HepG2 (cell line): ENCODE measurements around the gene RNF10. TPM values are rescaled to one million over a fixed set of nuclear protein-coding genes. Genes with fewer than 3 reads are reported as not detected.
A peak's percentile ranks its signal among the peaks of the same experiment; 100 is the strongest.

Experiments
- BCL6 ChIP-seq: IDR thresholded peaks from 2 replicates; pipeline ENCODE4 v1.6.1; 2016; ENCODE audit warnings: missing genetic modification reagents, missing compliant biosample characterization
- CBFB ChIP-seq: sonication (generic); formaldehyde crosslinking; IDR thresholded peaks from 2 replicates; pipeline ENCODE4 v1.4.0; 2020; ENCODE audit warnings: missing genetic modification reagents
- JDP2 ChIP-seq: sonication (generic); formaldehyde crosslinking; IDR thresholded peaks from 2 replicates; pipeline ENCODE4 v1.8.1; 2022; ENCODE audit warnings: missing genetic modification reagents, borderline replicate concordance
- KDM5A ChIP-seq: fragments of 200-600 bp; sonication (generic); IDR thresholded peaks from 2 replicates; pipeline ENCODE4 v1.7.0; 2018; ENCODE audit warnings: antibody characterized with exemption, mild to moderate bottlenecking, low read length, borderline replicate concordance
- MBNL3 ChIP-seq: fragments of 250-450 bp; sonication (Bioruptor Pico); conservative IDR thresholded peaks from 2 replicates; pipeline ENCODE4 v1.8.0; 2022; ENCODE audit warnings: mild to moderate bottlenecking, inconsistent platforms
- MEIS2 ChIP-seq: sonication (generic); formaldehyde crosslinking; IDR thresholded peaks from 2 replicates; pipeline ENCODE4 v1.9.0; 2021; ENCODE audit warnings: mild to moderate bottlenecking, missing genetic modification reagents
- NCOA2 ChIP-seq: sonication (generic); formaldehyde crosslinking; IDR thresholded peaks from 2 replicates; pipeline ENCODE4 v1.8.0; 2022; ENCODE audit warnings: inconsistent platforms
- NFRKB ChIP-seq: fragments of 450-650 bp; IDR thresholded peaks from 2 replicates; pipeline ENCODE4 v1.6.1; 2017
- PHF8 ChIP-seq: sonication (generic); formaldehyde crosslinking; IDR thresholded peaks from 2 replicates; pipeline ENCODE4 v1.5.0; 2020; ENCODE audit warnings: missing genetic modification reagents
- ZEB1 ChIP-seq: IDR thresholded peaks from 2 replicates; pipeline ENCODE4 v1.6.1; 2012; ENCODE audit warnings: mild to moderate bottlenecking, low read depth, inconsistent platforms; ENCODE audit not compliant: insufficient replicate concordance
- ZNF260 ChIP-seq: sonication (generic); formaldehyde crosslinking; IDR thresholded peaks from 2 replicates; pipeline ENCODE4 v1.4.0; 2020; ENCODE audit warnings: missing genetic modification reagents, low read depth, mild to moderate bottlenecking, borderline replicate concordance
- ZNF350 ChIP-seq: sonication (generic); formaldehyde crosslinking; IDR thresholded peaks from 2 replicates; pipeline ENCODE4 v1.4.0; 2020; ENCODE audit warnings: mild to moderate bottlenecking, low read depth, missing genetic modification reagents, borderline replicate concordance
- ZNF607 ChIP-seq: sonication (generic); formaldehyde crosslinking; IDR thresholded peaks from 2 replicates; pipeline ENCODE4 v1.5.1; 2020; ENCODE audit warnings: missing genetic modification reagents, mild to moderate bottlenecking, borderline replicate concordance
- ZNF777 ChIP-seq: sonication (generic); formaldehyde crosslinking; IDR thresholded peaks from 2 replicates; pipeline ENCODE4 v1.4.0; 2020; ENCODE audit warnings: missing genetic modification reagents
- ZNF850 ChIP-seq: sonication (generic); formaldehyde crosslinking; conservative IDR thresholded peaks from 2 replicates; pipeline ENCODE4 v1.9.0; 2021; ENCODE audit warnings: mild to moderate bottlenecking, missing genetic modification reagents
- ZNF883 ChIP-seq: sonication (generic); formaldehyde crosslinking; IDR thresholded peaks from 2 replicates; pipeline ENCODE4 v1.5.1; 2020; ENCODE audit warnings: mild to moderate bottlenecking, missing genetic modification reagents; ENCODE audit errors: not compliant biosample characterization
- ZSCAN21 ChIP-seq: sonication (generic); formaldehyde crosslinking; IDR thresholded peaks from 2 replicates; pipeline ENCODE4 v1.8.0; 2022; ENCODE audit warnings: mild to moderate bottlenecking, missing genetic modification reagents, moderate library complexity, borderline replicate concordance
- polyA plus RNA-seq, 8 experiments: library from polyadenylated mRNA; depleted of rRNA in 3 of 8; stranded (reverse) in 7 of 8; unstranded in 1 of 8; fragments of >200 nt; fragmentation: Illumina TruSeq in 4 of 8; extraction: Trizol in 4 of 8; gene quantifications; 2 replicates each; pipeline versions ENCODE4 v1.2.1 to v1.2.3, GENCODE V29; 2011 to 2016; ENCODE audit warnings: low read depth in 4 of 8, missing spikeins in 1 of 8, mixed read lengths in 1 of 8; ENCODE audit not compliant: insufficient read depth in 1 of 8
- total RNA-seq, 5 experiments: library from RNA; depleted of rRNA; stranded (reverse); fragments of >200 nt; fragmentation: Illumina TruSeq; extraction: Trizol; gene quantifications; 2 replicates each; pipeline ENCODE4 v1.2.3, GENCODE V29; 2016; ENCODE audit warnings: low read depth in 1 of 5
- TF ChIP-seq, protein P1 (sequence below): IDR thresholded peaks from 2 replicates; pipeline ENCODE4 v1.6.1; 2016; ENCODE audit warnings: low read depth
- TF ChIP-seq, protein P2 (sequence below): IDR thresholded peaks from 2 replicates; pipeline ENCODE4 v1.6.1; 2012; ENCODE audit warnings: low read depth, low read length, improper control_type of control experiment
- TF ChIP-seq, protein P3 (sequence below): IDR thresholded peaks from 2 replicates; pipeline ENCODE4 v1.6.1; 2016; ENCODE audit warnings: mild to moderate bottlenecking
- TF ChIP-seq, protein P4 (sequence below): sonication (generic); formaldehyde crosslinking; IDR thresholded peaks from 2 replicates; pipeline ENCODE4 v1.5.0; 2020; ENCODE audit warnings: missing genetic modification reagents
- TF ChIP-seq, protein P5 (sequence below): sonication (generic); formaldehyde crosslinking; IDR thresholded peaks from 2 replicates; pipeline ENCODE4 v1.8.1; 2022; ENCODE audit warnings: low read depth, mild to moderate bottlenecking, missing genetic modification reagents

RNF10 gene
- total and polyA plus RNA-seq, 2 of the 13 experiments (the other 11 are each of a cell fraction or from before 2014, with no cell fraction given), result 62.5 to 88.0 TPM

DNA sequence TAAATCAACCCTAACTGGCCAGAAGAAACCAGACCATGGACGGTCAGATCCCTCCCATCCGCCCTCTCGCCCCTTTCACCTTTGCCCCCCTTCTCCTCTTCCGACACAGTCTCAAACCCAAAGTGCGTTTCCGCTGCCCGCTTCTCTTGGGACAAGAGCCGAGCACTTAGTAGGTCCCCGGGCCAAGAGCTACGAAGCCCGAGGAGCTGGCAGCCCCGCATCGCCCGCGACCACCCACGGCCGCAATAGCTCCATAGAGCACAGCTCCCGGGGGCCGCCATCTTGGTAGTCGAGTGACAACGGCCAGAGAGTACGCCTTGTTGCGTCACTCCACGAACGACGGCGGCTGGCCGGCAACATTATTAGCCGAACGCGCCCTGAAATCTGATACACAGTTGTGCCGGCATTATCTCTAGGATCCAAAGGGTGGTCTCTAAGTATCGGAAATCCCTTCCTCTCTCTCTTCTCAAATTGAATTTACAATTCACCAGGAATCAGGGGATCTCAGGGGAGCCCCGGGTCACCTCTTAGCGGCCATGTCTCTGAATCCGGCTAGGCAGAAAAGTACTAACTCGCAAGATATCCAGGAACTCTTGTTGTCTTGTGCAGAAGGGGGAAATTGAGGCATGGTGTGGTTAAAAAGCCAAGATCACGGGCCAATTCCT, 5.2 kb upstream of the RNF10 start, which contains the start of gene COQ5 (continued):
- TF ChIP-seq ZNF850 (0 out of 2 replicates have a peak, but pooled peaks have one; percentile 53), JDP2 (CRISPR knock-in tag) (no peak), ZNF777 (peak; percentile 69), ZEB1 (no peak), ZNF350 (peak; percentile 91), KDM5A (peak; percentile 90), CBFB (CRISPR knock-in tag) (no peak; the same call in 1 of the 2 replicates), PHF8 (peak; percentile 94), MEIS2 (peak; percentile 72; the same call in 1 of the 2 replicates), ZNF260 (CRISPR knock-in tag) (no peak), MBNL3 (CRISPR knock-in tag) (no peak), ZNF883 (CRISPR knock-in tag) (no peak), ZSCAN21 (CRISPR knock-in tag) (peak; percentile 84), NFRKB (peak; percentile 87), BCL6 (peak; percentile 66), NCOA2 (CRISPR knock-in tag) (peak; percentile 35; the same call in 1 of the 2 replicates), ZNF607 (CRISPR knock-in tag) (peak; percentile 35; the same call in 1 of the 2 replicates)
- TF ChIP-seq, protein P1, sequence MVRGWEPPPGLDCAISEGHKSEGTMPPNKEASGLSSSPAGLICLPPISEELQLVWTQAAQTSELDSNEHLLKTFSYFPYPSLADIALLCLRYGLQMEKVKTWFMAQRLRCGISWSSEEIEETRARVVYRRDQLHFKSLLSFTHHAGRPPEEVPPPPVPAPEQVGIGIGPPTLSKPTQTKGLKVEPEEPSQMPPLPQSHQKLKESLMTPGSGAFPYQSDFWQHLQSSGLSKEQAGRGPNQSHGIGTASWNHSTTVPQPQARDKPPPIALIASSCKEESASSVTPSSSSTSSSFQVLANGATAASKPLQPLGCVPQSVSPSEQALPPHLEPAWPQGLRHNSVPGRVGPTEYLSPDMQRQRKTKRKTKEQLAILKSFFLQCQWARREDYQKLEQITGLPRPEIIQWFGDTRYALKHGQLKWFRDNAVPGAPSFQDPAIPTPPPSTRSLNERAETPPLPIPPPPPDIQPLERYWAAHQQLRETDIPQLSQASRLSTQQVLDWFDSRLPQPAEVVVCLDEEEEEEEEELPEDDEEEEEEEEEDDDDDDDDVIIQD (CRISPR knock-in tag), result peak; percentile 35; the same call in 1 of the 2 replicates
- TF ChIP-seq, protein P2, sequence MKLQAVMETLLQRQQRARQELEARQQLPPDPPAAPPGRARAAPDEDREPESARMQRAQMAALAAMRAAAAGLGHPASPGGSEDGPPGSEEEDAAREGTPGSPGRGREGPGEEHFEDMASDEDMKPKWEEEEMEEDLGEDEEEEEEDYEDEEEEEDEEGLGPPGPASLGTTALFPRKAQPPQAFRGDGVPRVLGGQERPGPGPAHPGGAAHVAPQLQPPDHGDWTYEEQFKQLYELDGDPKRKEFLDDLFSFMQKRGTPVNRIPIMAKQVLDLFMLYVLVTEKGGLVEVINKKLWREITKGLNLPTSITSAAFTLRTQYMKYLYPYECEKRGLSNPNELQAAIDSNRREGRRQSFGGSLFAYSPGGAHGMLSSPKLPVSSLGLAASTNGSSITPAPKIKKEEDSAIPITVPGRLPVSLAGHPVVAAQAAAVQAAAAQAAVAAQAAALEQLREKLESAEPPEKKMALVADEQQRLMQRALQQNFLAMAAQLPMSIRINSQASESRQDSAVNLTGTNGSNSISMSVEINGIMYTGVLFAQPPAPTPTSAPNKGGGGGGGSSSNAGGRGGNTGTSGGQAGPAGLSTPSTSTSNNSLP, result no peak
- TF ChIP-seq, protein P3, sequence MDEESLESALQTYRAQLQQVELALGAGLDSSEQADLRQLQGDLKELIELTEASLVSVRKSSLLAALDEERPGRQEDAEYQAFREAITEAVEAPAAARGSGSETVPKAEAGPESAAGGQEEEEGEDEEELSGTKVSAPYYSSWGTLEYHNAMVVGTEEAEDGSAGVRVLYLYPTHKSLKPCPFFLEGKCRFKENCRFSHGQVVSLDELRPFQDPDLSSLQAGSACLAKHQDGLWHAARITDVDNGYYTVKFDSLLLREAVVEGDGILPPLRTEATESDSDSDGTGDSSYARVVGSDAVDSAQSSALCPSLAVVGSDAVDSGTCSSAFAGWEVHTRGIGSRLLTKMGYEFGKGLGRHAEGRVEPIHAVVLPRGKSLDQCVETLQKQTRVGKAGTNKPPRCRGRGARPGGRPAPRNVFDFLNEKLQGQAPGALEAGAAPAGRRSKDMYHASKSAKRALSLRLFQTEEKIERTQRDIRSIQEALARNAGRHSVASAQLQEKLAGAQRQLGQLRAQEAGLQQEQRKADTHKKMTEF (CRISPR knock-in tag), result peak; percentile 83; the same call in 1 of the 2 replicates
- TF ChIP-seq, protein P4, sequence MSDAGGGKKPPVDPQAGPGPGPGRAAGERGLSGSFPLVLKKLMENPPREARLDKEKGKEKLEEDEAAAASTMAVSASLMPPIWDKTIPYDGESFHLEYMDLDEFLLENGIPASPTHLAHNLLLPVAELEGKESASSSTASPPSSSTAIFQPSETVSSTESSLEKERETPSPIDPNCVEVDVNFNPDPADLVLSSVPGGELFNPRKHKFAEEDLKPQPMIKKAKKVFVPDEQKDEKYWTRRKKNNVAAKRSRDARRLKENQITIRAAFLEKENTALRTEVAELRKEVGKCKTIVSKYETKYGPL (CRISPR knock-in tag), result no peak
- TF ChIP-seq, protein P5, sequence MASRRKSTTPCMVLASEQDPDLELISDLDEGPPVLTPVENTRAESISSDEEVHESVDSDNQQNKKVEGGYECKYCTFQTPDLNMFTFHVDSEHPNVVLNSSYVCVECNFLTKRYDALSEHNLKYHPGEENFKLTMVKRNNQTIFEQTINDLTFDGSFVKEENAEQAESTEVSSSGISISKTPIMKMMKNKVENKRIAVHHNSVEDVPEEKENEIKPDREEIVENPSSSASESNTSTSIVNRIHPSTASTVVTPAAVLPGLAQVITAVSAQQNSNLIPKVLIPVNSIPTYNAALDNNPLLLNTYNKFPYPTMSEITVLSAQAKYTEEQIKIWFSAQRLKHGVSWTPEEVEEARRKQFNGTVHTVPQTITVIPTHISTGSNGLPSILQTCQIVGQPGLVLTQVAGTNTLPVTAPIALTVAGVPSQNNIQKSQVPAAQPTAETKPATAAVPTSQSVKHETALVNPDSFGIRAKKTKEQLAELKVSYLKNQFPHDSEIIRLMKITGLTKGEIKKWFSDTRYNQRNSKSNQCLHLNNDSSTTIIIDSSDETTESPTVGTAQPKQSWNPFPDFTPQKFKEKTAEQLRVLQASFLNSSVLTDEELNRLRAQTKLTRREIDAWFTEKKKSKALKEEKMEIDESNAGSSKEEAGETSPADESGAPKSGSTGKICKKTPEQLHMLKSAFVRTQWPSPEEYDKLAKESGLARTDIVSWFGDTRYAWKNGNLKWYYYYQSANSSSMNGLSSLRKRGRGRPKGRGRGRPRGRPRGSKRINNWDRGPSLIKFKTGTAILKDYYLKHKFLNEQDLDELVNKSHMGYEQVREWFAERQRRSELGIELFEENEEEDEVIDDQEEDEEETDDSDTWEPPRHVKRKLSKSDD (CRISPR knock-in tag), result peak; percentile 85
